HT-29 (cell line): ENCODE results near the gene DNASE1L1. TPM values are rescaled to one million over a fixed set of nuclear protein-coding genes. Genes with fewer than 3 reads are reported as not detected.

ENCODE experiments used
- DNase-seq: peaks from one replicate; pipeline ENCODE4 v3.0.0-alpha.2; 2015; ENCODE audit warnings: low spot score
- total RNA-seq: library from RNA; depleted of rRNA; stranded (reverse); fragments of >200 nt; shearing (Covaris generic); gene quantifications from 2 replicates; pipeline ENCODE4 v1.2.3, GENCODE V29; 2014

The DNASE1L1 gene
- total RNA-seq, 1 experiment from 2014 or later, result 118 TPM

- DNase-seq, result peak; percentile 31
These were observed 28.1 kb upstream of the DNASE1L1 start, which contains the start of gene GDI1 for GRCh38 chrX:154436983-154437752. Gene GDI1 (plus strand): TSS chrX:154437154. CDS start chrX:154437255, 101 bp downstream.

GRCh38 chrX:154436374-154436982 is 27.4 kb upstream of the DNASE1L1 start:
- no peak for DNase-seq

GRCh38 chrX:154435171-154435733 is 26.2 kb upstream of the DNASE1L1 start:
- DNase-seq, result no peak

- DNase-seq, result no peak
These were observed 25.5 kb upstream of the DNASE1L1 start for GRCh38 chrX:154434394-154435168.

- no peak for DNase-seq
These were observed 24.6 kb upstream of the DNASE1L1 start for GRCh38 chrX:154433605-154434004.

GRCh38 chrX:154432210-154432609 is 23.2 kb upstream of the DNASE1L1 start:
- DNase-seq, result no peak

- DNase-seq, result no peak
These were observed 22.3 kb upstream of the DNASE1L1 start for GRCh38 chrX:154431341-154431740.

- no peak for DNase-seq
These were observed 21.9 kb upstream of the DNASE1L1 start for GRCh38 chrX:154430916-154431315.

- no peak for DNase-seq
These were observed 21.4 kb upstream of the DNASE1L1 start for GRCh38 chrX:154430479-154430878.

GRCh38 chrX:154429711-154430110 is 20.7 kb upstream of the DNASE1L1 start:
- no peak for DNase-seq

GRCh38 chrX:154428176-154429171 is 19.4 kb upstream of the DNASE1L1 start, which contains the start of gene ATP6AP1:
Gene ATP6AP1 (plus strand): TSS chrX:154428677. CDS start chrX:154428693, 16 bp downstream.
- DNase-seq, result peak; percentile 95

GRCh38 chrX:154426916-154427770 is 18.1 kb upstream of the DNASE1L1 start:
- DNase-seq, result no peak

- no peak for DNase-seq
These were observed 11.3 kb upstream of the DNASE1L1 start for GRCh38 chrX:154420402-154420756.

- DNase-seq, result no peak
These were observed 10.8 kb upstream of the DNASE1L1 start for GRCh38 chrX:154419688-154420401.

- DNase-seq, result no peak
These were observed 10.1 kb upstream of the DNASE1L1 start for GRCh38 chrX:154419189-154419588.

- no peak for DNase-seq
These were observed 8.1 kb upstream of the DNASE1L1 start for GRCh38 chrX:154417157-154417556.

GRCh38 chrX:154413142-154413541 is 4.1 kb upstream of the DNASE1L1 start:
- no peak for DNase-seq

- no peak for DNase-seq
These were observed 3.4 kb upstream of the DNASE1L1 start for GRCh38 chrX:154412468-154412867.

GRCh38 chrX:154411981-154412340 is 2.9 kb upstream of the DNASE1L1 start:
- peak; percentile 66 for DNase-seq
